ENCODE measurements around the gene LIPA. TPM values are rescaled to one million over a fixed set of nuclear protein-coding genes. Genes with fewer than 3 reads are reported as not detected.
"Not testable (repeated sequence)": the region's sequence is repeated elsewhere in the genome, so short reads cannot be mapped to it uniquely, and the experiment has no call there.

LIPA gene
- total and polyA plus RNA-seq, 8 donors = 4.7 to 52.6 (median 17.6) TPM

DNA sequence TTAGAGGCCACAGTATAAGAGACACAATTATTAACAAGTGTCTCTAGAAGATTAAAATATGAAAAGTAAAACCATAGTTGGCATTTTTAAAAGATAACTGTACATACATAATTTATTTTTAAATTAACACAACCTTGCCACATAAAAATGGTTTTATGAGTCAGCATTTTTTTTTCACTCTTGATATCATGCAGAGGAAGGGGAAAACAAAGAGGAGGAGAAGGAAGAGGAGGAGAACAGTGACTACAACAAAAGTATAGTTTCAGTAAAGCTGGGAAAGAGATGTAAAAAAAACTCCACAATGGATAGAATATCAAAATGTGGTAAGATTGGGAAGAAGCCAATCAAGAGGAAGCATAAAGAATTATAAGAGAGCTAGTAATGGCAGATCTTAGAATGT, 78.5 kb downstream of the LIPA start:
- FAIRE-seq = no peak

DNA sequence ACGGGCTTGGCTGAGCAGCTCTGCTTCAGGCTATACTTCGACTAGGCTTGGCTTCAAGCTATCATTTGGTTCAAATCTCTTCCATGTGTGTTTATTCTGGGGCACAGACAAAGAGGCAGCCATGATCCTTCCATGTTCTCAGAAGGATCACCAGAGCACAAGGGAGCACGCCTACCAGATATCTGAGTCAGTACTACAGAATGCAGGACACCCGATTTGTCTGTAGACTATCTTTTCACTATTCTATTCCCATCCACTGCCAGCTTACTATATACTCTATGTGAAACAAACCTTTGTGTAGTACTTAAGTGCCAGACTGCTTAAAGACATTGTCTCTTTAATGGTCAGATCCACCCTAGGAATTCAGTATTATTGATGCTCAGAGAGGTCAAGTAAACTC, 79.6 kb downstream of the LIPA start:
- FAIRE-seq = no peak
- Histone ChIP-seq H3K27me3 (peaks cover 0 to 3% (median 0%) of the 10 kb centered on the region in 4 donors), H3K36me3 (no peaks in the 10 kb centered on the region), H3K4me3 (no peak overlapping the region), H3K4me1 (no peaks in the 10 kb centered on the region), H3K27ac (no peak overlapping the region), H3K9me3 (no peaks in the 10 kb centered on the region)
- intact Hi-C loops (cut with DNase I) = no loop called here
- TF ChIP-seq, protein P1, sequence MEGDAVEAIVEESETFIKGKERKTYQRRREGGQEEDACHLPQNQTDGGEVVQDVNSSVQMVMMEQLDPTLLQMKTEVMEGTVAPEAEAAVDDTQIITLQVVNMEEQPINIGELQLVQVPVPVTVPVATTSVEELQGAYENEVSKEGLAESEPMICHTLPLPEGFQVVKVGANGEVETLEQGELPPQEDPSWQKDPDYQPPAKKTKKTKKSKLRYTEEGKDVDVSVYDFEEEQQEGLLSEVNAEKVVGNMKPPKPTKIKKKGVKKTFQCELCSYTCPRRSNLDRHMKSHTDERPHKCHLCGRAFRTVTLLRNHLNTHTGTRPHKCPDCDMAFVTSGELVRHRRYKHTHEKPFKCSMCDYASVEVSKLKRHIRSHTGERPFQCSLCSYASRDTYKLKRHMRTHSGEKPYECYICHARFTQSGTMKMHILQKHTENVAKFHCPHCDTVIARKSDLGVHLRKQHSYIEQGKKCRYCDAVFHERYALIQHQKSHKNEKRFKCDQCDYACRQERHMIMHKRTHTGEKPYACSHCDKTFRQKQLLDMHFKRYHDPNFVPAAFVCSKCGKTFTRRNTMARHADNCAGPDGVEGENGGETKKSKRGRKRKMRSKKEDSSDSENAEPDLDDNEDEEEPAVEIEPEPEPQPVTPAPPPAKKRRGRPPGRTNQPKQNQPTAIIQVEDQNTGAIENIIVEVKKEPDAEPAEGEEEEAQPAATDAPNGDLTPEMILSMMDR (IDR thresholded peaks at IDR 0.05) = no peak
- no peak for DNase-seq
- ATAC-seq = no peak
- WGBS, 2 donors = 82 to 89% methylated on average over 4 of the region's 4 CpGs

More for the DNA sequence above, 78.5 kb downstream of the LIPA start:
- Histone ChIP-seq H3K4me1 (no peaks in the 10 kb centered on the region), H3K27me3 (no peaks in the 10 kb centered on the region), H3K4me3 (no peak overlapping the region), H3K9me3 (no peaks in the 10 kb centered on the region), H3K27ac (no peak overlapping the region), H3K36me3 (no peaks in the 10 kb centered on the region)
- no peak for ATAC-seq
- TF ChIP-seq, protein P1 (IDR thresholded peaks at IDR 0.05) = no peak
- no peak for DNase-seq
- intact Hi-C loops (cut with DNase I) = no loop called here

DNA sequence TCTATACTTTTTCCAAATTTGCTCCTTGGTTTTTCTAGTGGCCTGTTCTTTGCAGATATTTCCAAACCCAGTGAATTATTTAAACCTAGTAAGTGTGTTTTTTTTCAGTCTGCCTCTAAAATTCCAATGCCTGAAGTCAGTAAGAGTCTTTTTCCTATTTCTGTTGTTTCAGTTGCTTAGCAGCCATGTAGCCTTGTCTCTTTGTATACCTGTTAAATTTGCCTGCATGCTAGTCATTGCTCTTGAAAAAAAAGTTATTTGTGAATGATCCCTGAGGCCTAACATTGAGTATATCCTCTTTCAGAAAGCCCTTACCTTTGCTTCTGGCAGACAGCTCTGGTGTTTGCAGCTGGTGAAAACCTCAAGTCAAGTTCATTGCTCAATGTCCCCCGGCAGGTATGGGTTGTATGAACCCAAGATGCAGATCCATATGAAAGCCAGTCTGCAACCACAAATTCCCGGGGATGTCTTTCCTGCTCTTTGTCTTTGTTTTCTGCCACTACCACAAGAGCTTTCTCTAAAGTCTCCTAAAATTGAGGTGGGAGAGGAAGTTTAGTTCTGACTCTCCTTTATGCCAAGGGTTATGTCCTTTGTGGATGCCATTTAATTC, 80.2 kb downstream of the LIPA start:
- TF ChIP-seq, protein P1 (IDR thresholded peaks at IDR 0.05) = no peak
- WGBS, 2 donors = 85 to 94% methylated on average over 2 of the region's 2 CpGs
- H3K4me3 ChIP-seq = no peak overlapping the region
- no peaks in the 10 kb centered on the region for H3K36me3 ChIP-seq
- H3K4me1 ChIP-seq = no peaks in the 10 kb centered on the region
- H3K27me3 ChIP-seq = peaks cover 0 to 3% (median 0%) of the 10 kb centered on the region in 4 donors
- ATAC-seq = no peak
- no peak for DNase-seq
- H3K27ac ChIP-seq = no peak overlapping the region
- intact Hi-C loops (cut with DNase I) = no loop called here
- H3K9me3 ChIP-seq = no peaks in the 10 kb centered on the region
- FAIRE-seq = no peak

GRCh38 chr10:89168354-89168900, 83.1 kb downstream of the LIPA start:
- DNase-seq; H3K36me3 ChIP-seq; FAIRE-seq; H3K27me3 ChIP-seq; H3K9me3 ChIP-seq; intact Hi-C loops (cut with DNase I); ATAC-seq; H3K4me1 ChIP-seq; H3K27ac ChIP-seq; H3K4me3 ChIP-seq: not testable (repeated sequence)
- 86 to 90% methylated on average over 9 of the region's 9 CpGs for WGBS, 2 donors

GRCh38 chr10:89167915-89168314, 83.7 kb downstream of the LIPA start:
- no peak for FAIRE-seq
- Histone ChIP-seq H3K4me1 (no peaks in the 10 kb centered on the region), H3K4me3 (no peak overlapping the region), H3K9me3 (no peaks in the 10 kb centered on the region), H3K36me3 (no peaks in the 10 kb centered on the region), H3K27ac (no peak overlapping the region), H3K27me3 (peaks cover 0 to 3% (median 0%) of the 10 kb centered on the region in 4 donors)
- ATAC-seq = peak in 1 of 4 donors; percentile 29
- TF ChIP-seq, protein P1 (IDR thresholded peaks at IDR 0.05) = no peak
- DNase-seq = no peak
- intact Hi-C loops (cut with DNase I) = no loop called here
